ENCODE data around the gene AMER2. TPM values are rescaled to one million over a fixed set of nuclear protein-coding genes. Genes with fewer than 3 reads are reported as not detected.

The AMER2 gene
- total RNA-seq, 4 donors from 2014 or later: 0.05 to 0.32 (median 0.13) TPM; not detected in 1

DNA sequence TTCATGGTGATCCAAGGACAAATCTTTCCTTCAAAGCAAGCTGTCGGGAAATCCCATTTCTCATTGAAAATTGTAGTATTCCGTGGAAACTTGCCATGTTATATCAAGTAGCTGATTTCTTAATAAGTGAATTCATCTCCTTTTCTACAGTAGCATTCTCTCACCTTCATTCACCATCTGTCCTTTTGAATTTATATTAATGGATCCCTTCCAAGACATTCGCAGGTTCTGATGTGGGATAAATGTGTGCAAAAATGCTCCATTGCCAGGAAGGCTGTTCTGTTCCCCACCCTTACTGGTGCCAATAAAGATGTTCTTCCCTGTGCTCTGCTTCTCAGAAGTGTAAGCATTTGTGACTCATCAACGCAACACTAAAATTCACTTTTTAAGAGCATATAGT, 36.2 kb downstream of the AMER2 start:
- Histone ChIP-seq H3K27ac (no peak overlapping the region), H3K36me3 (no peaks in the 10 kb centered on the region), H3K4me1 (no peaks in the 10 kb centered on the region), H3K27me3 (peaks cover 34% of the 10 kb centered on the region), H3K9me3 (no peaks in the 10 kb centered on the region), H3K4me3 (no peak overlapping the region)
- WGBS: 61% methylated on average over 4 of the region's 4 CpGs
- no peak for DNase-seq (ENCODE audit: low spot score in 2 of 2)
- TF ChIP-seq POLR2A (IDR thresholded peaks at IDR 0.05): no peak

DNA sequence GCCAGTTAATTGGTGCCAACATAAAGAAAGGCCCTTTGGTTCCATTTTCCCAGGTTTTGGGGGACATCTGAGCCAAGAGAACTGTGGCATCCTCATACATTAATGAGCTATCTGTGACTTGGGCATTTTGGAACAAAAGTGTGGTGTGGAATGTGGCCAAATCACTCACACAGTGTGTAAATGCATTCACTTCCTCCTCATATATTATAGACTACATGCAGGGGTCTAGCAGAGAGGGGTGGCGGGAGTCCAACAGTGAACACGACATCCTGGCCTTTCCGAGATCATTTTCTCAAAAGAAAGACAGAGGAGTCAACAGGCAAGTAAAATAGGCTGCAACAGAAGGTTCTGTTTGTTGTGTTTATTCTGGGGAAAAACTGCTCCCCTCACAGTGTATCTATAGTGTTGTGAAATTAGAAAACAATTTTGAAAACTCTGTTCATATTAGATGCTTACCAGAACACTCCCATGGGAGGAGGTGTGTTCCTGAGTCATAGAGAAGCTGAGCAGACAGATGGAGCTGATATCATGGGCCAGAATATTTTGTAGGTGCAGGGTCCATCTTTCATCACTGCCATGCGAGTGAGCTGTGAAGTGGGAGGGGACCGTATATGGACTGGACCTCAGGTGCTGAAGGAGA, 39.2 kb downstream of the AMER2 start:
- no peak for DNase-seq (ENCODE audit: low spot score in 2 of 2)
- no peak overlapping the region for H3K4me3 ChIP-seq
- H3K36me3 ChIP-seq: no peaks in the 10 kb centered on the region
- H3K27ac ChIP-seq: no peak overlapping the region
- H3K4me1 ChIP-seq: no peaks in the 10 kb centered on the region
- TF ChIP-seq POLR2A (IDR thresholded peaks at IDR 0.05) (no peak), POLR2AphosphoS5 (IDR thresholded peaks at IDR 0.05) (no peak), EP300 (IDR thresholded peaks at IDR 0.05) (no peak)
- TF ChIP-seq, protein P1, sequence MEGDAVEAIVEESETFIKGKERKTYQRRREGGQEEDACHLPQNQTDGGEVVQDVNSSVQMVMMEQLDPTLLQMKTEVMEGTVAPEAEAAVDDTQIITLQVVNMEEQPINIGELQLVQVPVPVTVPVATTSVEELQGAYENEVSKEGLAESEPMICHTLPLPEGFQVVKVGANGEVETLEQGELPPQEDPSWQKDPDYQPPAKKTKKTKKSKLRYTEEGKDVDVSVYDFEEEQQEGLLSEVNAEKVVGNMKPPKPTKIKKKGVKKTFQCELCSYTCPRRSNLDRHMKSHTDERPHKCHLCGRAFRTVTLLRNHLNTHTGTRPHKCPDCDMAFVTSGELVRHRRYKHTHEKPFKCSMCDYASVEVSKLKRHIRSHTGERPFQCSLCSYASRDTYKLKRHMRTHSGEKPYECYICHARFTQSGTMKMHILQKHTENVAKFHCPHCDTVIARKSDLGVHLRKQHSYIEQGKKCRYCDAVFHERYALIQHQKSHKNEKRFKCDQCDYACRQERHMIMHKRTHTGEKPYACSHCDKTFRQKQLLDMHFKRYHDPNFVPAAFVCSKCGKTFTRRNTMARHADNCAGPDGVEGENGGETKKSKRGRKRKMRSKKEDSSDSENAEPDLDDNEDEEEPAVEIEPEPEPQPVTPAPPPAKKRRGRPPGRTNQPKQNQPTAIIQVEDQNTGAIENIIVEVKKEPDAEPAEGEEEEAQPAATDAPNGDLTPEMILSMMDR (IDR thresholded peaks at IDR 0.05): no peak
- H3K9me3 ChIP-seq: no peaks in the 10 kb centered on the region
- WGBS: 82% methylated on average over 5 of the region's 5 CpGs
- peaks cover 27% of the 10 kb centered on the region for H3K27me3 ChIP-seq

DNA sequence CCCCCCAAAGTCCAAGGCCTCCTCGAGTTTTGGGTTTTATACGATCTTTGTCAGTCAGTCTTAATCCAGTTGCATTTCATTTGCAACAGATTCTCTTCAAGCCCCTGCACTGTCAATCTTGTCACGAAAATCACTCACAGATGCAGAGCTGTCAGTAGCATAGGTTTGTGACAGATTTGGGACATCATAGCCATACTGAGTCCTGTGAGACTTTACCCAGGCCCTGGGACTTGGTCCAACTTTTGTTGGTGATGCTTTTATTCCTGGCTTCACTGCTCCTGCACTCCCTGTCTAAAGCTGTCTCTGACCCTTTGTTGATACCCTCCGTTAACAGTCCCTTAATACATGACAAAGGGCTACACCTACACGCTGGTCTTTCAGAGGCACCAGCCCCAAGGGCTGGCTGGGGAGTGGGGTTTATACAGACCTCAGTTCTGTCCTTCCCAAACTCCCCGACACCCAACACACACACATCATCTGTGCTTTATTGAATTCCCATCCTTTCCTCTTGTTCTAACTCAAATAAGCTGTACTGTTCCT, 40.1 kb downstream of the AMER2 start:
- TF ChIP-seq, protein P1 (IDR thresholded peaks at IDR 0.05): no peak
- TF ChIP-seq POLR2A (IDR thresholded peaks at IDR 0.05) (no peak), POLR2AphosphoS5 (IDR thresholded peaks at IDR 0.05) (no peak), EP300 (IDR thresholded peaks at IDR 0.05) (no peak)
- H3K27me3 ChIP-seq: peaks cover 18% of the 10 kb centered on the region
- H3K4me1 ChIP-seq: no peaks in the 10 kb centered on the region
- WGBS: 72% methylated on average over 6 of the region's 6 CpGs
- no peak overlapping the region for H3K4me3 ChIP-seq
- no peaks in the 10 kb centered on the region for H3K36me3 ChIP-seq
- DNase-seq (ENCODE audit: low spot score in 2 of 2): no peak
- no peak overlapping the region for H3K27ac ChIP-seq
- H3K9me3 ChIP-seq: no peaks in the 10 kb centered on the region

DNA sequence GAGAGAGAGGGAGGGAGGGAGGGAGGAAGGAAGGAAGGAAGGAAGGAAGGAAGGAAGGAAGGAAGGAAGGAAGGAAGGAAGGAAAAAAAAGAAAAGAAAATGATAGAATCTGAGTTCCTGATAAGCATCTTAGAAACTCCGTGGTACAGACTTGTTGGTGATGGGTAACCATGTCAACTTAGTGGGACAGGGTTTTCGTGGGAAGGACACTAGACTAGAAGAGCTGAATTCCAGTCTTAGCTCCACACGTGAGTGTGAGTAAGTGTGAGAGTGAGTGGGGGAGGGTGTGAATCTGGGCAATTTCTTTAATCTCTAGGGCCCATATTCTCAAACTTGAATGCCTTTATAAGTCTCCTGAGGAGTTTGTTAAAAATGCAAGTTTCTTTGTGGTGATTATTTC, 41.1 kb downstream of the AMER2 start:
- H3K4me3 ChIP-seq: no peak overlapping the region
- H3K27me3 ChIP-seq: peaks cover 10% of the 10 kb centered on the region
- H3K4me1 ChIP-seq: no peaks in the 10 kb centered on the region
- TF ChIP-seq EP300 (IDR thresholded peaks at IDR 0.05) (no peak), POLR2AphosphoS5 (IDR thresholded peaks at IDR 0.05) (no peak), POLR2A (IDR thresholded peaks at IDR 0.05) (no peak)
- TF ChIP-seq, protein P1 (IDR thresholded peaks at IDR 0.05): no peak
- H3K9me3 ChIP-seq: no peaks in the 10 kb centered on the region
- no peak overlapping the region for H3K27ac ChIP-seq
- H3K36me3 ChIP-seq: no peaks in the 10 kb centered on the region
- no peak for DNase-seq (ENCODE audit: low spot score in 2 of 2)
- WGBS: 28% methylated on average over 3 of the region's 3 CpGs

DNA sequence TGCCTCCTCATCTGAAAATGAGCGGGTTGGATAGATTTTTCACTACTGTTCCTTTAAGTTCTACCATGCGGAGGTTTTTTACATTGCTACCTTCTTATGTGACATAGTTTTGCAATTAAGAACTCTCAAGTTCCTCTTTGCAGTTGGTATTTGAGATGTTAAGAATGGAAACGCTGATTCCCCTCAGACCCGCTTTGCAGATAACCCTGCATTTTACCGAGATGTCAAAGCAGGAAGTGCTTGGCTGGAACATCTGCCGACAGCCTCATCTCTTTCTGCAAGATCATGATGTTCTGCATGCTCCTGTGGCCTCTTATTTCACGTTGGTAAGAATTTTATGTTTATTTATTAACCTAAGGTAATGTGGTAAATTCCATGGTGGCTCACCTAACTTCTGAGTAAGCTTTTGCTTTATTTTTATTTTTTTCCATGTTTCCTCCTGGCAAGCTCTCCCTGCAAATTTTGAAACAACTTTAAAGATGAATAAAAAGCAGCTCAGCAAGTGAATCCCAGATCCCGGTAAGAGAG, 53.6 kb downstream of the AMER2 start:
- Histone ChIP-seq H3K36me3 (no peaks in the 10 kb centered on the region), H3K4me1 (no peaks in the 10 kb centered on the region), H3K4me3 (no peak overlapping the region), H3K9me3 (no peaks in the 10 kb centered on the region), H3K27me3 (peaks cover 9% of the 10 kb centered on the region), H3K27ac (no peak overlapping the region)
- WGBS: 50% methylated on average over 8 of the region's 8 CpGs
- TF ChIP-seq EP300 (IDR thresholded peaks at IDR 0.05) (no peak), POLR2AphosphoS5 (IDR thresholded peaks at IDR 0.05) (no peak), POLR2A (IDR thresholded peaks at IDR 0.05) (no peak)
- TF ChIP-seq, protein P1 (IDR thresholded peaks at IDR 0.05): no peak
- DNase-seq (ENCODE audit: low spot score in 2 of 2): no peak
